AG04450 (cell line): Measurements from ENCODE around the gene CLDN22. TPM values are rescaled to one million over a fixed set of nuclear protein-coding genes. Genes with fewer than 3 reads are reported as not detected.

Experiments used
- CTCF ChIA-PET: fragments of 300-600, 350-600 bp; formaldehyde crosslinking; extraction: SDS; loops from one replicate; lab custom pipeline; 2022; ENCODE audit warnings: antibody characterized with exemption, inconsistent platforms; lab: Charles Lee
- POLR2A ChIA-PET: fragments of 350-600 bp; formaldehyde crosslinking; extraction: SDS; loops from one replicate; lab custom pipeline; 2021; ENCODE audit warnings: antibody characterized with exemption, inconsistent platforms; lab: Yijun Ruan, JAX
- DNase-seq: peaks from one replicate; pipeline ENCODE4 v3.0.0-alpha.2; 2011; ENCODE audit warnings: low read depth, low spot score
- H3K27ac ChIP-seq: one replicate; pipeline ENCODE4 v1.5.1; 2012; ENCODE audit warnings: low read depth, low read length, control low read depth
- H3K27me3 ChIP-seq: one replicate; pipeline ENCODE4 v1.6.0; 2012; ENCODE audit warnings: low read length; ENCODE audit not compliant: control insufficient read depth, insufficient read depth
- H3K4me3 ChIP-seq: 2 replicates; pipeline ENCODE4 v1.5.1; 2011; ENCODE audit warnings: mild to moderate bottlenecking, low read depth, low read length, control low read depth
- H3K9me3 ChIP-seq: 2 replicates; pipeline ENCODE4 v1.5.1; 2012; ENCODE audit warnings: low read length; ENCODE audit not compliant: control insufficient read depth, insufficient read depth
- CTCF ChIP-seq: IDR thresholded peaks from 2 replicates; pipeline ENCODE4 v1.5.1; 2011; ENCODE audit warnings: low read depth, low read length, control low read depth, inconsistent platforms
- polyA plus RNA-seq: library from polyadenylated mRNA; depleted of rRNA; stranded (reverse); fragments of >200 nt; gene quantifications from 2 replicates; pipeline ENCODE4 v1.2.3, GENCODE V29; 2011; rRNA removed

CLDN22 gene
- polyA plus RNA-seq, 1 experiment, result not detected

GRCh38 chr4:183272384-183272783 is 47.7 kb downstream of the CLDN22 start:
- Histone ChIP-seq H3K27me3 (no peaks in the 10 kb centered on the region), H3K9me3 (no peaks in the 10 kb centered on the region), H3K4me3 (no peak overlapping the region), H3K27ac (no peak overlapping the region)
- no peak for TF ChIP-seq CTCF
- ChIA-PET POLR2A (no interaction called here), CTCF (interaction anchor here (1.0 to 2.1 kb wide), 2 partner anchors 10 to 199 kb away, joined by 3 to 14 read pairs; no protein-coding TSS in a partner anchor)
- DNase-seq, result no peak

GRCh38 chr4:183268556-183268955 is 51.5 kb downstream of the CLDN22 start:
- DNase-seq, result no peak
- TF ChIP-seq CTCF, result no peak
- CTCF ChIA-PET, result interaction anchor here (0.7 to 1.7 kb wide), 2 partner anchors 12 to 139 kb away, joined by 3 to 7 read pairs; no protein-coding TSS in a partner anchor
- H3K27ac ChIP-seq, result no peak overlapping the region
- POLR2A ChIA-PET, result no interaction called here
- no peaks in the 10 kb centered on the region for H3K9me3 ChIP-seq
- no peak overlapping the region for H3K4me3 ChIP-seq
- H3K27me3 ChIP-seq, result no peaks in the 10 kb centered on the region

Other genes with a start within 250 kb of the CLDN22 start
- gene WWC2, start 221.0 kb downstream of the CLDN22 start, polyA plus RNA-seq, result 36.3 and 43.6 TPM in 2 replicates
- gene CLDN24, start 2.1 kb upstream of the CLDN22 start, polyA plus RNA-seq, result not detected in 2 replicates
- 12.0 and 15.7 TPM in 2 replicates for gene CDKN2AIP, start 124.4 kb upstream of the CLDN22 start, polyA plus RNA-seq
- gene ING2, start 184.8 kb upstream of the CLDN22 start, polyA plus RNA-seq, result 7.0 and 10.6 TPM in 2 replicates